ENCODE results near the gene TRMT112.

DNA sequence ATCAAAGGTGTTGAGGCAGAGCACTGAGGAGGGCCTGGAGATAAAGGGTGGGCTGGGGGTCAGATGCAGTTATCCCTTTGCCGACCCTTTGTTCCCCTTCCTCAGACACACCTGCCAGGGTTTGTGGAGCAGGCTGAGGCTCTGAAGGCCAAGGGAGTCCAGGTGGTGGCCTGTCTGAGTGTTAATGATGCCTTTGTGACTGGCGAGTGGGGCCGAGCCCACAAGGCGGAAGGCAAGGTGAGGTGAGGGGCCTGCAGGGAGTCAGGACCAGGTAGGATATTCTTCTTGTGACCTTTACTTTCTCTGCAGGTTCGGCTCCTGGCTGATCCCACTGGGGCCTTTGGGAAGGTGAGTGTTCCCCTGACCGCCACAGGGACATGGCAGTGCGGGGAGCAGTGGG lies 3.2 kb upstream of the TRMT112 start:
- TF ChIP-seq, protein P1, sequence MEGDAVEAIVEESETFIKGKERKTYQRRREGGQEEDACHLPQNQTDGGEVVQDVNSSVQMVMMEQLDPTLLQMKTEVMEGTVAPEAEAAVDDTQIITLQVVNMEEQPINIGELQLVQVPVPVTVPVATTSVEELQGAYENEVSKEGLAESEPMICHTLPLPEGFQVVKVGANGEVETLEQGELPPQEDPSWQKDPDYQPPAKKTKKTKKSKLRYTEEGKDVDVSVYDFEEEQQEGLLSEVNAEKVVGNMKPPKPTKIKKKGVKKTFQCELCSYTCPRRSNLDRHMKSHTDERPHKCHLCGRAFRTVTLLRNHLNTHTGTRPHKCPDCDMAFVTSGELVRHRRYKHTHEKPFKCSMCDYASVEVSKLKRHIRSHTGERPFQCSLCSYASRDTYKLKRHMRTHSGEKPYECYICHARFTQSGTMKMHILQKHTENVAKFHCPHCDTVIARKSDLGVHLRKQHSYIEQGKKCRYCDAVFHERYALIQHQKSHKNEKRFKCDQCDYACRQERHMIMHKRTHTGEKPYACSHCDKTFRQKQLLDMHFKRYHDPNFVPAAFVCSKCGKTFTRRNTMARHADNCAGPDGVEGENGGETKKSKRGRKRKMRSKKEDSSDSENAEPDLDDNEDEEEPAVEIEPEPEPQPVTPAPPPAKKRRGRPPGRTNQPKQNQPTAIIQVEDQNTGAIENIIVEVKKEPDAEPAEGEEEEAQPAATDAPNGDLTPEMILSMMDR (conservative IDR thresholded peaks at IDR 0.05 in 1 of 2, IDR thresholded peaks at IDR 0.05 in 1 of 2; ENCODE audit: low read depth in 1 of 2, low read length in 2 of 2): no peak
- no peak for TF ChIP-seq EZH2 (IDR thresholded peaks at IDR 0.05; ENCODE audit: low read length, missing control alignments)
